ENCODE data around the gene KDELR1.

Gene KDELR1

GRCh38 chr19:48338802-48339503, 52.4 kb downstream of the KDELR1 start:
- H3K27ac ChIP-seq, result no peak overlapping the region
- H3K36me3 ChIP-seq, result peaks cover 0 to 14% (median 8%) of the 10 kb centered on the region in 3 donors
- no peaks in the 10 kb centered on the region for H3K27me3 ChIP-seq
- intact Hi-C loops (cut with DNase I; ENCODE audit: low total_unique reads), result no loop called here
- no peaks in the 10 kb centered on the region for H3K9me3 ChIP-seq
- H3K4me3 ChIP-seq, result no peak overlapping the region
- DNase-seq, result no peak
- TF ChIP-seq CTCF (IDR thresholded peaks at IDR 0.05), result no peak
- H3K4me1 ChIP-seq, result peaks cover 0 to 3% (median 1%) of the 10 kb centered on the region in 4 donors

GRCh38 chr19:48338253-48338755, 53.0 kb downstream of the KDELR1 start:
- DNase-seq, result no peak
- no peak for TF ChIP-seq CTCF (IDR thresholded peaks at IDR 0.05)
- intact Hi-C loops (cut with DNase I; ENCODE audit: low total_unique reads), result no loop called here
- Histone ChIP-seq H3K27me3 (no peaks in the 10 kb centered on the region), H3K4me1 (peaks cover 0 to 10% (median 7%) of the 10 kb centered on the region in 4 donors), H3K27ac (no peak overlapping the region), H3K36me3 (peaks cover 0 to 13% (median 8%) of the 10 kb centered on the region in 3 donors), H3K9me3 (no peaks in the 10 kb centered on the region), H3K4me3 (no peak overlapping the region)

GRCh38 chr19:48333467-48334384, 57.6 kb downstream of the KDELR1 start:
- intact Hi-C loops (cut with DNase I; ENCODE audit: low total_unique reads), result no loop called here
- H3K27me3 ChIP-seq, result no peaks in the 10 kb centered on the region
- H3K4me1 ChIP-seq, result peaks cover 0 to 23% (median 17%) of the 10 kb centered on the region in 4 donors
- peak overlapping the region; percentile 49 to 54 for H3K4me3 ChIP-seq
- TF ChIP-seq CTCF (IDR thresholded peaks at IDR 0.05), result peak; percentile 79 to 81
- H3K9me3 ChIP-seq, result no peaks in the 10 kb centered on the region
- peak overlapping the region; percentile 85 to 93 for H3K27ac ChIP-seq
- H3K36me3 ChIP-seq, result peaks cover 0 to 10% (median 6%) of the 10 kb centered on the region in 3 donors
- peak; percentile 90 to 93 for DNase-seq

- H3K4me3 ChIP-seq, result peak overlapping the region; percentile 49 to 54
- H3K9me3 ChIP-seq, result no peaks in the 10 kb centered on the region
- peaks cover 0 to 11% (median 6%) of the 10 kb centered on the region in 3 donors for H3K36me3 ChIP-seq
- peak; percentile 87 to 95 for DNase-seq
- TF ChIP-seq CTCF (IDR thresholded peaks at IDR 0.05), result no peak
- intact Hi-C loops (cut with DNase I; ENCODE audit: low total_unique reads), result no loop called here
- peaks cover 0 to 23% (median 17%) of the 10 kb centered on the region in 4 donors for H3K4me1 ChIP-seq
- no peaks in the 10 kb centered on the region for H3K27me3 ChIP-seq
- peak overlapping the region; percentile 85 to 93 for H3K27ac ChIP-seq
These were observed 58.5 kb downstream of the KDELR1 start for GRCh38 chr19:48332662-48333466.

All from tibial artery (tissue), 4 donors.